SK-N-SH (cell line): Measurements from ENCODE around the gene ECHDC1. TPM values are rescaled to one million over a fixed set of nuclear protein-coding genes. Genes with fewer than 3 reads are reported as not detected.
A peak's percentile ranks its signal among the peaks of the same experiment; 100 is the strongest.

Experiments
- CTCF ChIA-PET: fragments of 300-600, 350-600 bp; formaldehyde crosslinking; extraction: SDS; loops from one replicate; lab custom pipeline; 2021; lab: Yijun Ruan, JAX
- POLR2A ChIA-PET: fragments of 350-600 bp; sonication (Branson Sonifier 250); formaldehyde crosslinking; extraction: SDS; loops from one replicate; lab custom pipeline; 2020; ENCODE audit warnings: antibody characterized with exemption, inconsistent platforms; lab: Yijun Ruan, JAX
- DNase-seq: peaks from one replicate; pipeline ENCODE4 v3.0.0; 2012
- H2AFZ ChIP-seq: fragments of 200-600 bp; sonication (generic); 2 replicates; pipeline ENCODE4 v1.8.1; 2016; ENCODE audit warnings: antibody characterized with exemption, mild to moderate bottlenecking, low read depth
- H3F3A ChIP-seq: fragments of 200-600 bp; sonication (generic); replicated peaks from 2 replicates; pipeline ENCODE3; 2016; ENCODE audit warnings: antibody characterized with exemption, mild to moderate bottlenecking; ENCODE audit not compliant: insufficient read depth
- H3K27ac ChIP-seq, 2 experiments: fragments of 200-500 bp in 1 of 2; fragments of 200-600 bp in 1 of 2; sonication (Bioruptor generic) in 1 of 2; sonication (generic), shearing (Covaris generic) in 1 of 2; 2 replicates each; pipeline versions ENCODE4 v1.5.1 to v1.6.1; 2014 to 2016; ENCODE audit warnings: low read depth in 2 of 2, inconsistent platforms in 1 of 2, low read length in 1 of 2, mild to moderate bottlenecking in 1 of 2, mixed read lengths in 1 of 2
- H3K27me3 ChIP-seq: fragments of 200-600 bp; sonication (generic), shearing (Covaris generic); 2 replicates; pipeline ENCODE4 v1.6.1; 2016; ENCODE audit warnings: mixed run types; ENCODE audit not compliant: insufficient read depth
- H3K36me3 ChIP-seq, 2 experiments: fragments of 200-500 bp in 1 of 2; fragments of 200-600 bp in 1 of 2; sonication (Bioruptor generic) in 1 of 2; sonication (generic) in 1 of 2; replicated peaks in 1 of 2; 2 replicates each; pipeline versions ENCODE3 to v1.5.1; 2014 to 2016; ENCODE audit warnings: low read length in 1 of 2, mild to moderate bottlenecking in 1 of 2; ENCODE audit not compliant: insufficient read depth in 2 of 2, control insufficient read depth in 1 of 2
- H3K4me1 ChIP-seq, 2 experiments: fragments of 200-500 bp in 1 of 2; fragments of 200-600 bp in 1 of 2; sonication (Bioruptor generic) in 1 of 2; sonication (generic), shearing (Covaris generic) in 1 of 2; 2 replicates each; pipeline versions ENCODE4 v1.5.1 to v1.6.1; 2014 to 2016; ENCODE audit warnings: low read depth in 1 of 2, low read length in 1 of 2, mixed run types in 1 of 2; ENCODE audit not compliant: insufficient read depth in 2 of 2, control insufficient read depth in 1 of 2
- H3K4me2 ChIP-seq: fragments of 200-600 bp; sonication (generic), shearing (Covaris generic); 2 replicates; pipeline ENCODE4 v1.6.1; 2017; ENCODE audit warnings: mixed run types
- H3K4me3 ChIP-seq, 2 experiments: fragments of 200-500 bp in 1 of 2; fragments of 200-600 bp in 1 of 2; sonication (Bioruptor generic) in 1 of 2; sonication (generic), shearing (Covaris generic) in 1 of 2; 2 replicates each; pipeline versions ENCODE4 v1.5.1 to v1.8.1; 2014 to 2016; ENCODE audit warnings: low read depth in 2 of 2, inconsistent platforms in 1 of 2, low read length in 1 of 2, mild to moderate bottlenecking in 1 of 2, mixed read lengths in 1 of 2, moderate library complexity in 1 of 2
- H3K79me2 ChIP-seq: fragments of 200-600 bp; sonication (generic); 2 replicates; pipeline ENCODE4 v1.8.1; 2017; ENCODE audit warnings: mild to moderate bottlenecking; ENCODE audit not compliant: insufficient read depth
- H3K9ac ChIP-seq: fragments of 200-600 bp; sonication (generic); 2 replicates; pipeline ENCODE4 v1.6.1; 2017; ENCODE audit warnings: mixed run types
- H3K9me2 ChIP-seq: fragments of 200-600 bp; sonication (generic); 2 replicates; pipeline ENCODE4 v1.6.1; 2017; ENCODE audit warnings: mixed run types
- H3K9me3 ChIP-seq: fragments of 200-600 bp; sonication (generic); 2 replicates; pipeline ENCODE4 v1.6.1; 2017; ENCODE audit warnings: mixed run types, mild to moderate bottlenecking, moderate library complexity
- H4K20me1 ChIP-seq: fragments of 200-600 bp; sonication (generic); 2 replicates; pipeline ENCODE4 v1.6.1; 2017; ENCODE audit warnings: mild to moderate bottlenecking, mixed run types; ENCODE audit not compliant: insufficient read depth
- CHD2 ChIP-seq: fragments of 150-350 bp; IDR thresholded peaks from 2 replicates; pipeline ENCODE4 v1.6.1; 2018; ENCODE audit warnings: low read length; ENCODE audit not compliant: partially characterized antibody
- ELF1 ChIP-seq: IDR thresholded peaks from 2 replicates; pipeline ENCODE4 v1.4.0; 2012
- EP300 ChIP-seq, 2 experiments: IDR thresholded peaks; 2 replicates each; pipeline versions ENCODE4 v1.4.0 to v1.6.1; 2012; ENCODE audit warnings: borderline replicate concordance in 1 of 2, low read depth in 1 of 2, low read length in 1 of 2
- FOXJ3 ChIP-seq: sonication (generic); formaldehyde crosslinking; IDR thresholded peaks from 2 replicates; pipeline ENCODE4 v1.5.1; 2020; ENCODE audit warnings: mild to moderate bottlenecking, missing genetic modification reagents
- GATA2 ChIP-seq: sonication (generic); formaldehyde crosslinking; IDR thresholded peaks from 2 replicates; pipeline ENCODE4 v1.5.0; 2020; ENCODE audit warnings: mild to moderate bottlenecking, missing genetic modification reagents
- JUND ChIP-seq: IDR thresholded peaks from 2 replicates; pipeline ENCODE4 v1.4.0; 2012
- MEF2A ChIP-seq: IDR thresholded peaks from 2 replicates; pipeline ENCODE4 v1.4.0; 2012; ENCODE audit warnings: low read depth, borderline replicate concordance
- MXI1 ChIP-seq: IDR thresholded peaks from 2 replicates; pipeline ENCODE4 v1.6.1; 2012; ENCODE audit warnings: mild to moderate bottlenecking, low read depth, low read length, improper control_type of control experiment
- POLR2AphosphoS5 ChIP-seq: IDR thresholded peaks from 2 replicates; pipeline ENCODE4 v1.6.1; 2012; ENCODE audit warnings: low read depth, low read length
- RAD21 ChIP-seq: IDR thresholded peaks from 2 replicates; pipeline ENCODE4 v1.6.1; 2012; ENCODE audit warnings: mild to moderate bottlenecking, low read length
- RCOR1 ChIP-seq: fragments of 150-350 bp; IDR thresholded peaks from 2 replicates; pipeline ENCODE4 v1.6.1; 2017; ENCODE audit warnings: antibody characterized with exemption, low read length
- RFX5 ChIP-seq: IDR thresholded peaks from 2 replicates; pipeline ENCODE4 v1.6.1; 2012; ENCODE audit warnings: mild to moderate bottlenecking, improper control_type of control experiment, low read length
- RXRA ChIP-seq: IDR thresholded peaks from 2 replicates; pipeline ENCODE4 v1.4.0; 2012; ENCODE audit warnings: low read depth, mild to moderate bottlenecking, borderline replicate concordance
- SMC3 ChIP-seq: IDR thresholded peaks from 2 replicates; pipeline ENCODE4 v1.6.1; 2012; ENCODE audit warnings: low read depth, low read length, improper control_type of control experiment
- TEAD4 ChIP-seq: IDR thresholded peaks from 2 replicates; pipeline ENCODE4 v1.4.0; 2012; ENCODE audit warnings: mild to moderate bottlenecking, borderline replicate concordance; ENCODE audit not compliant: insufficient read depth
- WGBS: methylation state at CpG from one replicate; pipeline ENCODE4 v1.1.6; 2017; ENCODE audit warnings: low lambda C conversion rate; 5-methylcytosine and 5-hydroxymethylcytosine counted together
- polyA plus RNA-seq, 3 experiments: library from polyadenylated mRNA; depleted of rRNA; stranded (reverse); fragments of >200 nt; gene quantifications; 2 replicates each; pipeline ENCODE4 v1.2.3, GENCODE V29; 2012
- TF ChIP-seq, protein P1 (sequence below): IDR thresholded peaks from 2 replicates; pipeline ENCODE4 v1.4.0; 2012; ENCODE audit warnings: low read depth, borderline replicate concordance
- TF ChIP-seq, protein P2 (sequence below): IDR thresholded peaks from 2 replicates; pipeline ENCODE4 v1.4.0; 2012; ENCODE audit warnings: low read depth
- TF ChIP-seq, protein P3 (sequence below): IDR thresholded peaks from 2 replicates; pipeline ENCODE4 v1.6.1; 2012; ENCODE audit warnings: mild to moderate bottlenecking, low read depth, low read length, moderate library complexity
- TF ChIP-seq, protein P4 (sequence below): fragments of 200-600 bp; sonication (generic); IDR thresholded peaks from 2 replicates; pipeline ENCODE4 v1.6.1; 2017; ENCODE audit warnings: antibody characterized with exemption, mild to moderate bottlenecking, moderate library complexity

The ECHDC1 gene
- polyA plus RNA-seq, 1 of the 3 experiments (the other 2 are of a cell fraction) = 23.3 TPM

DNA sequence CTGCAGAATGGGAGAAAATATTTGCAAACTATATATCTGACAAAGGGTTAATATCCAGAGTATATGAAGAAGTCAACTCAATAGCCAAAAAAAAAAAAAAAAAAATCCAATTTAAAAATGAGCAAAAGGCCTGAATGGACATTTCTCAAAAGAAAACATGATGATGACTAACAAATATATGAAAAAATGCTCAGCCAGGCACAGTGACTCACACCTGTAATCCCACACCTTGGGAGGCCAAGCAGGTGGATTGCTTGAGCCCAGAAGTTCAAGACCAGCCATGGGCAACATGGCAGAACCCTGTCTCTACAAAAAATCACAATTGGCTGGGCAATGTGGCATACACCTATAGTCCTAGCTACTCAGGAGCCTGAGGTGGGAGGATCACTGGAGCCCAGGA lies 2.1 kb upstream of the ECHDC1 start (continued):
- TF ChIP-seq, protein P1, sequence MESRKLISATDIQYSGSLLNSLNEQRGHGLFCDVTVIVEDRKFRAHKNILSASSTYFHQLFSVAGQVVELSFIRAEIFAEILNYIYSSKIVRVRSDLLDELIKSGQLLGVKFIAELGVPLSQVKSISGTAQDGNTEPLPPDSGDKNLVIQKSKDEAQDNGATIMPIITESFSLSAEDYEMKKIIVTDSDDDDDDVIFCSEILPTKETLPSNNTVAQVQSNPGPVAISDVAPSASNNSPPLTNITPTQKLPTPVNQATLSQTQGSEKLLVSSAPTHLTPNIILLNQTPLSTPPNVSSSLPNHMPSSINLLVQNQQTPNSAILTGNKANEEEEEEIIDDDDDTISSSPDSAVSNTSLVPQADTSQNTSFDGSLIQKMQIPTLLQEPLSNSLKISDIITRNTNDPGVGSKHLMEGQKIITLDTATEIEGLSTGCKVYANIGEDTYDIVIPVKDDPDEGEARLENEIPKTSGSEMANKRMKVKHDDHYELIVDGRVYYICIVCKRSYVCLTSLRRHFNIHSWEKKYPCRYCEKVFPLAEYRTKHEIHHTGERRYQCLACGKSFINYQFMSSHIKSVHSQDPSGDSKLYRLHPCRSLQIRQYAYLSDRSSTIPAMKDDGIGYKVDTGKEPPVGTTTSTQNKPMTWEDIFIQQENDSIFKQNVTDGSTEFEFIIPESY = no peak

DNA sequence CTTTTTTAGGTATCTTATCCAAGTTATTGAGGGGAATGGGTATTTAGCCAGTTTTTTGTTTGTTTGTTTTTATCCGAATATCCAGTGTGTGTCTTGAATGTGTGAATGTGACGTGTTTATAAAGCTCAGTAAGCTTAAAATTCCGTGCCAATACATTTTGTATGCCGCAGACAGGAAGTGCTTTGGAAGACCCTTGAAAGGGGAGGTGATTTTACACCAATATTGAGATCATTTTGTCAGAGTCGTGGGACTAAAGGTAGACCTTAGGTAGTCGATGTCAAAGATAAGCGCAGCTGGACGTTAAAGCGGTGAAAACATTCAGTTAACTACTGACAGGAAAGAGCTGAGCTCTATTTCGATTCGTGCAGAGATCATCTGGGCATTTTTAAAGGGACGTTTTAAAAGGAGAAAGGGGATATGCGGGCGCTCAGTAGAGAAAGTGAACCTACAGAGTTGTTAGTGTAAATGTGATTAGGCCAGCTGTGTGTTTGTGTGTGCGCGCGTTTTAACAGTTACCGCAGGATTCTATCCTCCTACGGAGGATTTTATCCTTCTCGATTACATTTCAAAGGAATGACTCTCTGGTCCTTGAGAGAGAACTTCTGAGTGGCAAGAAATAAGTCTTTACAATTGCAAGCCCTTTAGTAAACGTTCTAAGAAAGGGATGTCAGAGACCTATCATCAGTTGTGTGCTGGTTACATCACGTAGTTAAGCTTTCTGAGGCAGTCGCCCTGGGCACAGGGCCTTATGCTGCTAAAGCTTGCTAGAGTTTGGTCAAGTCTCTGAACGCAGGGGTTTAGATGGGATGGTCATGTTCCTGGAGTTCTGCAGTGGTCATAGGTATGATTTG lies 625 bp upstream of the ECHDC1 start:
- H3K79me2 ChIP-seq = peaks cover 74% of the 10 kb centered on the region
- POLR2A ChIA-PET = interaction anchor here (0.8 to 1.2 kb wide), 2 partner anchors 39 to 45 kb away, joined by 3 read pairs; no protein-coding TSS in a partner anchor
- DNase-seq = peak; percentile 30
- H3K9me3 ChIP-seq = no peaks in the 10 kb centered on the region
- peaks cover 10 to 24% of the 10 kb centered on the region in 2 experiments; a peak in 3 of 4 replicates for H3K4me1 ChIP-seq
- H3K4me2 ChIP-seq = peak overlapping the region; percentile 85
- H4K20me1 ChIP-seq = peaks cover 3% of the 10 kb centered on the region; the same call in 1 of the 2 replicates
- CTCF ChIA-PET = interaction anchor here (0.9 to 1.6 kb wide), 3 partner anchors 26 to 172 kb away, joined by 3 to 6 read pairs (median 3); no protein-coding TSS in a partner anchor
- H3K27me3 ChIP-seq = no peaks in the 10 kb centered on the region
- peaks cover 8% of the 10 kb centered on the region for H3F3A ChIP-seq
- H3K9ac ChIP-seq = peak overlapping the region; percentile 93
- peak overlapping the region; percentile 91 to 95 for H3K27ac ChIP-seq
- TF ChIP-seq, protein P2, sequence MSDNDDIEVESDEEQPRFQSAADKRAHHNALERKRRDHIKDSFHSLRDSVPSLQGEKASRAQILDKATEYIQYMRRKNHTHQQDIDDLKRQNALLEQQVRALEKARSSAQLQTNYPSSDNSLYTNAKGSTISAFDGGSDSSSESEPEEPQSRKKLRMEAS = no peak
- no peak for TF ChIP-seq GATA2 (CRISPR knock-in tag)
- no peak for TF ChIP-seq EP300 (IDR thresholded peaks at IDR 0.05; ENCODE audit: borderline replicate concordance in 1 of 2, low read depth in 1 of 2, low read length in 1 of 2)
- TF ChIP-seq ELF1 = no peak
- no peak for TF ChIP-seq RCOR1
- no peak for TF ChIP-seq CHD2
- no peak for TF ChIP-seq POLR2AphosphoS5
- TF ChIP-seq, protein P1 = no peak
- TF ChIP-seq, protein P3, sequence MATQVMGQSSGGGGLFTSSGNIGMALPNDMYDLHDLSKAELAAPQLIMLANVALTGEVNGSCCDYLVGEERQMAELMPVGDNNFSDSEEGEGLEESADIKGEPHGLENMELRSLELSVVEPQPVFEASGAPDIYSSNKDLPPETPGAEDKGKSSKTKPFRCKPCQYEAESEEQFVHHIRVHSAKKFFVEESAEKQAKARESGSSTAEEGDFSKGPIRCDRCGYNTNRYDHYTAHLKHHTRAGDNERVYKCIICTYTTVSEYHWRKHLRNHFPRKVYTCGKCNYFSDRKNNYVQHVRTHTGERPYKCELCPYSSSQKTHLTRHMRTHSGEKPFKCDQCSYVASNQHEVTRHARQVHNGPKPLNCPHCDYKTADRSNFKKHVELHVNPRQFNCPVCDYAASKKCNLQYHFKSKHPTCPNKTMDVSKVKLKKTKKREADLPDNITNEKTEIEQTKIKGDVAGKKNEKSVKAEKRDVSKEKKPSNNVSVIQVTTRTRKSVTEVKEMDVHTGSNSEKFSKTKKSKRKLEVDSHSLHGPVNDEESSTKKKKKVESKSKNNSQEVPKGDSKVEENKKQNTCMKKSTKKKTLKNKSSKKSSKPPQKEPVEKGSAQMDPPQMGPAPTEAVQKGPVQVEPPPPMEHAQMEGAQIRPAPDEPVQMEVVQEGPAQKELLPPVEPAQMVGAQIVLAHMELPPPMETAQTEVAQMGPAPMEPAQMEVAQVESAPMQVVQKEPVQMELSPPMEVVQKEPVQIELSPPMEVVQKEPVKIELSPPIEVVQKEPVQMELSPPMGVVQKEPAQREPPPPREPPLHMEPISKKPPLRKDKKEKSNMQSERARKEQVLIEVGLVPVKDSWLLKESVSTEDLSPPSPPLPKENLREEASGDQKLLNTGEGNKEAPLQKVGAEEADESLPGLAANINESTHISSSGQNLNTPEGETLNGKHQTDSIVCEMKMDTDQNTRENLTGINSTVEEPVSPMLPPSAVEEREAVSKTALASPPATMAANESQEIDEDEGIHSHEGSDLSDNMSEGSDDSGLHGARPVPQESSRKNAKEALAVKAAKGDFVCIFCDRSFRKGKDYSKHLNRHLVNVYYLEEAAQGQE = no peak
- no peak for TF ChIP-seq RFX5
- TF ChIP-seq MEF2A = no peak
- no peak for TF ChIP-seq JUND
- TF ChIP-seq, protein P4, sequence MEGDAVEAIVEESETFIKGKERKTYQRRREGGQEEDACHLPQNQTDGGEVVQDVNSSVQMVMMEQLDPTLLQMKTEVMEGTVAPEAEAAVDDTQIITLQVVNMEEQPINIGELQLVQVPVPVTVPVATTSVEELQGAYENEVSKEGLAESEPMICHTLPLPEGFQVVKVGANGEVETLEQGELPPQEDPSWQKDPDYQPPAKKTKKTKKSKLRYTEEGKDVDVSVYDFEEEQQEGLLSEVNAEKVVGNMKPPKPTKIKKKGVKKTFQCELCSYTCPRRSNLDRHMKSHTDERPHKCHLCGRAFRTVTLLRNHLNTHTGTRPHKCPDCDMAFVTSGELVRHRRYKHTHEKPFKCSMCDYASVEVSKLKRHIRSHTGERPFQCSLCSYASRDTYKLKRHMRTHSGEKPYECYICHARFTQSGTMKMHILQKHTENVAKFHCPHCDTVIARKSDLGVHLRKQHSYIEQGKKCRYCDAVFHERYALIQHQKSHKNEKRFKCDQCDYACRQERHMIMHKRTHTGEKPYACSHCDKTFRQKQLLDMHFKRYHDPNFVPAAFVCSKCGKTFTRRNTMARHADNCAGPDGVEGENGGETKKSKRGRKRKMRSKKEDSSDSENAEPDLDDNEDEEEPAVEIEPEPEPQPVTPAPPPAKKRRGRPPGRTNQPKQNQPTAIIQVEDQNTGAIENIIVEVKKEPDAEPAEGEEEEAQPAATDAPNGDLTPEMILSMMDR = no peak
- TF ChIP-seq RAD21 = no peak
- TF ChIP-seq FOXJ3 (CRISPR knock-in tag) = no peak
- TF ChIP-seq MXI1 = no peak
- no peak for TF ChIP-seq SMC3
- TF ChIP-seq RXRA = no peak
- TF ChIP-seq TEAD4 = no peak
- TF ChIP-seq, all 33 proteins: peak for 0
- Histone ChIP-seq H3K36me3 (peaks cover 0 to 6% of the 10 kb centered on the region in 2 experiments), H3K4me3 (peak overlapping the region; percentile 90 to 92), H2AFZ (peak overlapping the region; percentile 94), H3K9me2 (no peaks in the 10 kb centered on the region)
- 2% methylated on average over 24 of the region's 24 CpGs for WGBS
